GM23248 (cell line): ENCODE results near the gene EXOSC2.

Experiments
- EZH2 ChIP-seq: fragments of 200-600 bp; sonication (generic); IDR thresholded peaks from 2 replicates; pipeline ENCODE4 v1.6.1; 2018; ENCODE audit warnings: antibody characterized with exemption, mild to moderate bottlenecking; ENCODE audit not compliant: insufficient read depth, poor library complexity, severe bottlenecking
- EZH2phosphoT487 ChIP-seq: fragments of 200-600 bp; sonication (generic); IDR thresholded peaks from 2 replicates; pipeline ENCODE4 v1.6.1; 2018; ENCODE audit warnings: antibody characterized with exemption, moderate library complexity, mild to moderate bottlenecking, low read depth; ENCODE audit not compliant: insufficient read depth

- TF ChIP-seq EZH2phosphoT487 (no peak), EZH2 (no peak)
These were observed 11.7 kb upstream of the EXOSC2 start for GRCh38 chr9:130681769-130682420.
